Endothelial cell of umbilical vein (primary cell): ENCODE results near the gene ARHGEF12. TPM values are rescaled to one million over a fixed set of nuclear protein-coding genes. Genes with fewer than 3 reads are reported as not detected.
A peak's percentile ranks its signal among the peaks of the same experiment; 100 is the strongest.

Experiments
- BruUV-seq: library from RNA; stranded (reverse); fragments of 400-500 nt; replicated peaks from 2 replicates; lab custom pipeline; 2021; lab: Mats Ljungman, UMichigan
- CTCF ChIA-PET: fragments of 300-600, 350-600 bp; sonication (Branson Sonifier 250); formaldehyde crosslinking; loops from one replicate; lab custom pipeline; 2021; ENCODE audit warnings: antibody characterized with exemption, inconsistent platforms; lab: Charles Lee
- POLR2A ChIA-PET: fragments of 300-600, 350-600 bp; sonication (Branson Sonifier 250); formaldehyde crosslinking; loops from one replicate; lab custom pipeline; 2021; ENCODE audit warnings: antibody characterized with exemption, inconsistent platforms; lab: Charles Lee
- DNase-seq: peaks from one replicate; pipeline ENCODE4 v3.0.0-alpha.2; 2011; ENCODE audit warnings: low read depth, low spot score
- FAIRE-seq: peaks from 2 replicates; lab custom pipeline; 2011; peaks lifted over from hg19 to GRCh38; lab: Jason Lieb, UNC
- H2AFZ ChIP-seq: 2 replicates; pipeline ENCODE4 v1.6.0; 2012; ENCODE audit warnings: low read depth, low read length, control low read depth, inconsistent platforms
- H3K27ac ChIP-seq: 2 replicates; pipeline ENCODE4 v1.5.1; 2011; ENCODE audit warnings: low read depth, mild to moderate bottlenecking, control low read depth, low read length, moderate library complexity; ENCODE audit not compliant: insufficient read depth
- H3K27me3 ChIP-seq, 2 experiments: 2 replicates each; pipeline versions ENCODE4 v1.6.0 to v1.6.1; 2011; ENCODE audit warnings: low read length in 2 of 2, mixed read lengths in 1 of 2; ENCODE audit not compliant: control insufficient read depth in 2 of 2, insufficient read depth in 2 of 2
- H3K36me3 ChIP-seq, 2 experiments: 2 replicates in 1 of 2; 3 replicates in 1 of 2; pipeline ENCODE4 v1.5.1; 2011; ENCODE audit warnings: low read length in 2 of 2, mild to moderate bottlenecking in 1 of 2, moderate library complexity in 1 of 2; ENCODE audit not compliant: control insufficient read depth in 2 of 2, insufficient read depth in 2 of 2; ENCODE audit errors: extremely low read depth in 1 of 2
- H3K4me1 ChIP-seq: 3 replicates; pipeline ENCODE4 v1.5.1; 2011; ENCODE audit warnings: mild to moderate bottlenecking, low read length; ENCODE audit not compliant: control insufficient read depth, insufficient read depth; ENCODE audit errors: extremely low read depth
- H3K4me2 ChIP-seq: 2 replicates; pipeline ENCODE4 v1.6.1; 2011; ENCODE audit warnings: low read length, control low read depth, mixed read lengths; ENCODE audit not compliant: insufficient read depth
- H3K4me3 ChIP-seq, 3 experiments: fragments of 200-600 bp in 1 of 3; sonication (generic), shearing (Covaris generic) in 1 of 3; replicated peaks in 1 of 3; 2 replicates each; pipeline ENCODE4 v1.5.1; 2011 to 2016; ENCODE audit warnings: control low read depth in 3 of 3, low read length in 3 of 3, mild to moderate bottlenecking in 2 of 3, inconsistent platforms in 1 of 3, low read depth in 1 of 3, moderate library complexity in 1 of 3; ENCODE audit not compliant: insufficient read depth in 1 of 3
- H3K79me2 ChIP-seq: 2 replicates; pipeline ENCODE4 v1.6.0; 2012; ENCODE audit warnings: low read length, inconsistent platforms; ENCODE audit not compliant: control insufficient read depth, insufficient read depth
- H3K9ac ChIP-seq: replicated peaks from 2 replicates; pipeline ENCODE3; 2011; ENCODE audit warnings: low read length, control low read depth; ENCODE audit not compliant: insufficient read depth; ENCODE audit errors: extremely low read depth
- H3K9me1 ChIP-seq: replicated peaks from 3 replicates; pipeline ENCODE4 v1.6.0; 2011; ENCODE audit warnings: mild to moderate bottlenecking, low read length; ENCODE audit not compliant: control insufficient read depth, insufficient read depth; ENCODE audit errors: extremely low read depth
- H3K9me3 ChIP-seq: replicated peaks from 2 replicates; pipeline ENCODE4 v1.5.1; 2012; ENCODE audit warnings: low read length, inconsistent platforms; ENCODE audit not compliant: control insufficient read depth, insufficient read depth
- H4K20me1 ChIP-seq: replicated peaks from 2 replicates; pipeline ENCODE3; 2011; ENCODE audit warnings: mild to moderate bottlenecking, low read length; ENCODE audit not compliant: control insufficient read depth, insufficient read depth; ENCODE audit errors: extremely low read depth
- EZH2 ChIP-seq: IDR thresholded peaks from 2 replicates; pipeline ENCODE4 v1.6.1; 2012; ENCODE audit warnings: borderline replicate concordance, low read depth, mild to moderate bottlenecking, moderate library complexity, low read length, inconsistent platforms; ENCODE audit not compliant: severe bottlenecking
- FOS ChIP-seq: IDR thresholded peaks from 2 replicates; pipeline ENCODE4 v1.6.1; 2011; ENCODE audit warnings: mild to moderate bottlenecking, low read length, moderate library complexity, borderline replicate concordance; ENCODE audit not compliant: insufficient read depth
- GATA2 ChIP-seq: IDR thresholded peaks from 2 replicates; pipeline ENCODE4 v1.7.0; 2011; ENCODE audit warnings: low read depth, mild to moderate bottlenecking, moderate library complexity, mixed read lengths, low read length; ENCODE audit not compliant: insufficient read length, insufficient read depth
- JUN ChIP-seq: IDR thresholded peaks from 2 replicates; pipeline ENCODE4 v1.6.1; 2011; ENCODE audit warnings: borderline replicate concordance, low read depth; ENCODE audit not compliant: insufficient read length, insufficient read depth
- MYC ChIP-seq: IDR thresholded peaks from one replicate; pipeline ENCODE4 v1.6.1; 2011; ENCODE audit warnings: mild to moderate bottlenecking, low read depth, low read length
- POLR2A ChIP-seq: IDR thresholded peaks from 2 replicates; pipeline ENCODE4 v1.6.1; 2012; ENCODE audit warnings: low read depth, mild to moderate bottlenecking, control low read depth, low read length
- POLR2AphosphoS5 ChIP-seq: IDR thresholded peaks from 2 replicates; pipeline ENCODE4 v1.6.1; 2012; ENCODE audit warnings: low read depth, mild to moderate bottlenecking, control low read depth, low read length, moderate library complexity; ENCODE audit not compliant: insufficient read depth
- dilution Hi-C: fragments of 300-500 bp; cut with MboI; formaldehyde crosslinking; loops from one replicate; pipeline ENCODE4 v1.15.0; 2019; ENCODE audit warnings: low sequenced_read_pairs; ENCODE audit not compliant: extremely low pct_ligation_motif_present
- intact Hi-C: fragments of 100-400 bp; cut with micrococcal nuclease; formaldehyde crosslinking; loops from one replicate; pipeline ENCODE4 v1.10.0; 2022
- polyA plus RNA-seq, 4 experiments: library from polyadenylated mRNA; depleted of rRNA in 3 of 4; stranded (reverse) in 3 of 4; unstranded in 1 of 4; fragments of >200 nt; gene quantifications; 2 replicates each; pipeline versions ENCODE4 v1.2.1 to v1.2.3, GENCODE V29; 2011 to 2012; ENCODE audit warnings: missing spikeins in 1 of 4
- total RNA-seq: library from RNA; stranded (reverse); gene quantifications from 2 replicates; pipeline ENCODE4 v1.2.3, GENCODE V29; 2021
- TF ChIP-seq, protein P1 (sequence below), 2 donors: IDR thresholded peaks; 1 replicate in 1 of 2; 2 replicates in 1 of 2; pipeline ENCODE4 v1.5.1; 2011; ENCODE audit warnings: low read length in 2 of 2, mild to moderate bottlenecking in 2 of 2, moderate library complexity in 2 of 2, control low read depth in 1 of 2, inconsistent platforms in 1 of 2, low read depth in 1 of 2; ENCODE audit not compliant: insufficient read depth in 1 of 2; ENCODE audit errors: extremely low read depth in 1 of 2
- TF ChIP-seq, protein P2 (sequence below): IDR thresholded peaks from 2 replicates; pipeline ENCODE4 v1.6.1; 2011; ENCODE audit not compliant: insufficient read depth, insufficient read length

ARHGEF12 gene
- total and polyA plus RNA-seq, 2 donors (not counting 3 experiments of a cell fraction or from before 2014, with no cell fraction given): 20.9 to 125 TPM

DNA sequence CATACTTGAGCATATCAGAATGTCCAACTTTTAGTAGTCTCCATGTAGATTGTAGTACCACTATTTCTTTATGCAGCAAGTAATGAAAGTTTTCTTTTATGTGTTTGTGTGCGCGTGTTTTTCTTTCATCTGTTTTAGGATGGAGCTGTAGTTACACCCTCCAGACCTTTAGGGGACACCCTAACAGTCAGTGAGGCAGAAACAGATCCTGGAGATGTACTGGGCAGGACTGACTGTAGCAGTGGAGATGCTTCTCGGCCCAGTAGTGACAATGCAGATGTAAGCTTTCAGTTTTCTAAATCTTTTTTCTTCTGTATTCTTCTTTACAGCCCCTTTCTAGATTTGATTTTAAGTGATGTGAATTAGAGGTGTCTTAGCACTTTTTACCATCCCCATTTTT is 95.4 kb downstream of the ARHGEF12 start:
- no peak overlapping the region for H3K4me3 ChIP-seq
- H3K27me3 ChIP-seq: no peaks in the 10 kb centered on the region
- ChIA-PET CTCF (interaction anchor here (0.7 to 5.0 kb wide), 11 partner anchors 21 to 96 kb away, joined by 3 to 27 read pairs (median 4); partner anchors contain the start of gene ARHGEF12), POLR2A (no interaction called here)
- H3K9me1 ChIP-seq: no peaks in the 10 kb centered on the region
- H3K27ac ChIP-seq: peak overlapping the region; percentile 75
- H3K36me3 ChIP-seq: peaks cover 0 to 7% of the 10 kb centered on the region in 2 experiments
- H3K4me1 ChIP-seq: peaks cover 20% of the 10 kb centered on the region
- intact Hi-C loops: loop anchor here (1.0 kb wide), 2 partner anchors 96 to 135 kb away; no protein-coding TSS in a partner anchor
- peak overlapping the region; percentile 60 for H3K4me2 ChIP-seq
- no peaks in the 10 kb centered on the region for H4K20me1 ChIP-seq
- H2AFZ ChIP-seq: no peak overlapping the region
- no peak for DNase-seq
- no peak for TF ChIP-seq POLR2A
- TF ChIP-seq, protein P1, sequence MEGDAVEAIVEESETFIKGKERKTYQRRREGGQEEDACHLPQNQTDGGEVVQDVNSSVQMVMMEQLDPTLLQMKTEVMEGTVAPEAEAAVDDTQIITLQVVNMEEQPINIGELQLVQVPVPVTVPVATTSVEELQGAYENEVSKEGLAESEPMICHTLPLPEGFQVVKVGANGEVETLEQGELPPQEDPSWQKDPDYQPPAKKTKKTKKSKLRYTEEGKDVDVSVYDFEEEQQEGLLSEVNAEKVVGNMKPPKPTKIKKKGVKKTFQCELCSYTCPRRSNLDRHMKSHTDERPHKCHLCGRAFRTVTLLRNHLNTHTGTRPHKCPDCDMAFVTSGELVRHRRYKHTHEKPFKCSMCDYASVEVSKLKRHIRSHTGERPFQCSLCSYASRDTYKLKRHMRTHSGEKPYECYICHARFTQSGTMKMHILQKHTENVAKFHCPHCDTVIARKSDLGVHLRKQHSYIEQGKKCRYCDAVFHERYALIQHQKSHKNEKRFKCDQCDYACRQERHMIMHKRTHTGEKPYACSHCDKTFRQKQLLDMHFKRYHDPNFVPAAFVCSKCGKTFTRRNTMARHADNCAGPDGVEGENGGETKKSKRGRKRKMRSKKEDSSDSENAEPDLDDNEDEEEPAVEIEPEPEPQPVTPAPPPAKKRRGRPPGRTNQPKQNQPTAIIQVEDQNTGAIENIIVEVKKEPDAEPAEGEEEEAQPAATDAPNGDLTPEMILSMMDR (IDR thresholded peaks at IDR 0.05; ENCODE audit: extremely low read depth in 1 of 2, insufficient read depth in 1 of 2, low read depth in 1 of 2, low read length in 2 of 2): no peak
- TF ChIP-seq, protein P2, sequence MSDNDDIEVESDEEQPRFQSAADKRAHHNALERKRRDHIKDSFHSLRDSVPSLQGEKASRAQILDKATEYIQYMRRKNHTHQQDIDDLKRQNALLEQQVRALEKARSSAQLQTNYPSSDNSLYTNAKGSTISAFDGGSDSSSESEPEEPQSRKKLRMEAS: no peak
- TF ChIP-seq FOS: no peak
- TF ChIP-seq MYC: no peak
- no peak for TF ChIP-seq JUN
- TF ChIP-seq POLR2AphosphoS5: no peak
- TF ChIP-seq GATA2: no peak
- no peak for TF ChIP-seq EZH2
- dilution Hi-C loops: no loop called here
- no peak for FAIRE-seq
- no TSS peak for BruUV-seq
- peaks cover 5% of the 10 kb centered on the region for H3K79me2 ChIP-seq
- H3K9ac ChIP-seq: peak overlapping the region; percentile 28
- H3K9me3 ChIP-seq: no peaks in the 10 kb centered on the region
